ENCODE measurements around the gene FRAT1. TPM values are rescaled to one million over a fixed set of nuclear protein-coding genes. Genes with fewer than 3 reads are reported as not detected.

The FRAT1 gene
- total and polyA plus RNA-seq, 10 of the 15 experiments (the other 5 are each of a cell fraction or from before 2014, with no cell fraction given): 0.07 to 0.73 (median 0.26) TPM

- in situ Hi-C loops (cut with MboI): no loop called here
- H3K27ac ChIP-seq (ENCODE audit: control insufficient read depth, insufficient read depth): no peak overlapping the region
- CTCF ChIA-PET: interaction anchor here (0.8 to 3.9 kb wide), 2 partner anchors 77 to 81 kb away, joined by 4 to 26 read pairs; no protein-coding TSS in a partner anchor
Measured at GRCh38 chr10:97355571-97355975, 36.5 kb downstream of the FRAT1 start.

More at GRCh38 chr10:97355571-97355975, 36.5 kb downstream of the FRAT1 start:
- Histone ChIP-seq H3K4me2 (ENCODE audit: control insufficient read depth, insufficient read depth) (no peak overlapping the region), H3K9me3 (replicated peaks; ENCODE audit: control insufficient read depth, insufficient read depth, low read length) (no peaks in the 10 kb centered on the region), H3K4me3 (no peak overlapping the region), H3K27me3 (replicated peaks in 1 of 2; ENCODE audit: control insufficient read depth in 2 of 2, insufficient read depth in 2 of 2, low read length in 1 of 2) (no peaks in the 10 kb centered on the region), H3K4me1 (ENCODE audit: control insufficient read depth, insufficient read depth, low read length) (no peaks in the 10 kb centered on the region), H4K20me1 (ENCODE audit: control insufficient read depth, insufficient read depth) (no peaks in the 10 kb centered on the region), H3K36me3 (ENCODE audit: control insufficient read depth in 2 of 2, insufficient read depth in 2 of 2, low read length in 1 of 2) (peaks cover 10 to 26% of the 10 kb centered on the region in 2 experiments), H2AFZ (ENCODE audit: control insufficient read depth, low read depth, low read length) (no peak overlapping the region), H3K9ac (ENCODE audit: control insufficient read depth, insufficient read depth, low read length) (no peak overlapping the region), H3K79me2 (ENCODE audit: control insufficient read depth, insufficient read depth, low read length) (no peaks in the 10 kb centered on the region)
- TF ChIP-seq CTCF (IDR thresholded peaks at IDR 0.05 in 2 of 3, conservative IDR thresholded peaks at IDR 0.05 in 1 of 3; ENCODE audit: control insufficient read depth in 2 of 3, extremely low read depth in 1 of 3, insufficient read depth in 1 of 3, low read depth in 3 of 3, low read length in 3 of 3): peak in 1 of 3 experiments; percentile 37; a peak in 1 of 6 replicates
- TF ChIP-seq RAD21 (IDR thresholded peaks at IDR 0.05; ENCODE audit: insufficient read depth, low read depth, low read length): peak; percentile 34
- TF ChIP-seq CUX1 (IDR thresholded peaks at IDR 0.05; ENCODE audit: insufficient replicate concordance, low read depth, low read length): no peak
- TF ChIP-seq IRF4 (IDR thresholded peaks at IDR 0.05; ENCODE audit: low read depth, low read length): no peak
- peak in 1 of 2 experiments; percentile 78; a peak in 2 of 4 replicates for TF ChIP-seq SRF (IDR thresholded peaks at IDR 0.05; ENCODE audit: low read depth in 2 of 2, low read length in 2 of 2)
- ATAC-seq: no peak
- 61% methylated on average over 5 of the region's 5 CpGs for WGBS (ENCODE audit: insufficient coverage, insufficient replicate concordance, low lambda C conversion rate, missing lambda C conversion rate)
- intact Hi-C loops (cut with micrococcal nuclease; ENCODE audit: unreplicated experiment): no loop called here
- ChIA-PET SMC1A (ENCODE audit: uncharacterized antibody, unreplicated experiment) (interaction anchor here (1.0 kb wide), 1 partner anchor 77 kb away, joined by 3 read pairs; no protein-coding TSS in a partner anchor), POLR2A (no interaction called here), RAD21 (ENCODE audit: unreplicated experiment) (interaction anchor here (1.8 kb wide), 1 partner anchor 77 kb away, joined by 4 read pairs; no protein-coding TSS in a partner anchor)
- no TSS peak for BruUV-seq (replicated peaks)
- DNase-seq (ENCODE audit: low read depth, low spot score): no peak
- no peak for FAIRE-seq
